Erythroblast (primary cell): ENCODE results near the gene ACOT4.

Experiments
- GATA1 ChIP-seq: IDR thresholded peaks from 2 replicates; pipeline ENCODE4 v1.6.1; 2011; ENCODE audit warnings: low read depth, mild to moderate bottlenecking, control low read depth, low read length, moderate library complexity
- POLR2A ChIP-seq: IDR thresholded peaks from 2 replicates; pipeline ENCODE4 v1.6.1; 2011; ENCODE audit warnings: mild to moderate bottlenecking, low read length

- TF ChIP-seq POLR2A (no peak), GATA1 (no peak)
Measured at GRCh38 chr14:73640796-73641365, 49.2 kb downstream of the ACOT4 start.
